Activated gamma-delta T cell treated with Interleukin-2 at 50 U/mL for 16 hours (primary cell): ENCODE data around the gene FA2H.
"Not testable (repeated sequence)": the region's sequence is repeated elsewhere in the genome, so short reads cannot be mapped to it uniquely, and the experiment has no call there.

Experiments used
- DNase-seq: peaks from one replicate; pipeline ENCODE4 v3.0.0-alpha.2; 2020

The FA2H gene

DNA sequence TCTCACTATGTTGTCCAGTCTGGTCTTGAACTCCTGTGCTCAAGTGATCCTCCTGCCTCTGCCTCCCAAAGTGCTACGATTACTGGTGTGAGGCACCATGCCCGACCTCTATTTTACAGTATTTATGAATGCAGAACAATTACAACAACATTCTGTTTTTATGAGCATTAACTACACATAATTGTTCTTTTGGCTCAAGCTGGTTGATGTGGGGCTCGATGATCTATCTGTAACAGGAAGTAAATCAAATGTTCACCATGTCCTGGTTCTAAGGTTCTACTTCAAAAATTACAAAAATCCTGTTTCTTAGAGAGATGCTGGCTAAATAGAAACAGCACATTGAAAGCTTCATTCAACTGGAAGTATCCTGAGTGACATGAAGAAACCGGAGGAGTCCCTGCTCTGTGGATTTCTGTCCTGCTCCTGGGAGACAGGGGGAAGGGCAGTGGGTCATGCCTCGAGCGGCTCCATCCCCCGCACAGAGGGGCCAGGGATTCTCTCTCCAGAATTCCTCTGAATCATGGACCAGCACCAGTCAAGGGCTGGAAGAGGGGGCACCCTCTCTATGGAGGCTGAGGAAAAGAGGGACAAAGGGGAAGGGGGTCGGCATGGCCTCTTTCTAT, 31.5 kb downstream of the FA2H start:
- no peak for DNase-seq

DNA sequence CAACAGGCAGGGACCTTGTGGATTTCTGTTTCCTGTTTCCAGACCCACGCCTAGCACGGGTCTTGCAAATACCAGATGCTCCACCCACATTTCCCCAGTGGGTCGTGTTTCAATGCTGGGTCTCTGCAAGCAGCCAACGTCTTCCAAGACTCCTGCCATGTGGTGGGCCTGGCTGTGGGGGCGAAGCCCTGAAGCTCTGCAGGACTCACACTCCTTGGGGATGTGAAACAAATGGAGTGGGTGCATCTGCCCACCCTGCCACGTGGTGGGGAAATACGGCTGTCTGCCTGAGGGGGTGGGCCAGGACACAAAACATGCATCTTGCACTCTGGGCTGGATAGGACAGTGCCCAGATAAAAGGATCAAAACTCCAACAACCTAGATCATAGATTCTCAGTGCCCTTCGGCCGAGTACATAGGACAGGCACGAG, 32.6 kb downstream of the FA2H start:
- no peak for DNase-seq

GRCh38 chr16:74740795-74741304, 33.8 kb downstream of the FA2H start:
- no peak for DNase-seq

DNA sequence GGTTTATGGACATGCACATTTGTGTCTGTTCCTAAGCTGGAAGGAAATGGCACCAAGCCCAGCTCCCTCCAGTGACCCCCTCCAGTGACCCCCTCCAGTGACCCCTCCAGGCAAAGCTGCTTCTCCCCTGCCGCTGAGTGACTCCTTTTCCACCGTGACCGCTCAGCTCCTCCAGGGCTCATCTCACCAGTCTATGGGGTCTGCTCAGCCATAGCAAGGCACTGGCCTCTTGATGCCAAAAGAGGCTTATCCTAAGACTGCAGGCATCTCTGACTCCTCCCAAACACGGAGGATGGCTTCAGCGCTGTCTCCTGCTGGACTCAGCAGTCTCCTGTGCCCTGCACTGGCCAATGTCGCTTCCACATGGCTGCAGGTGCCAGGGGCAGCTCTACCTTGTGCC, 35.3 kb downstream of the FA2H start:
- no peak for DNase-seq

GRCh38 chr16:74738816-74739215, 35.8 kb downstream of the FA2H start:
- no peak for DNase-seq

DNA sequence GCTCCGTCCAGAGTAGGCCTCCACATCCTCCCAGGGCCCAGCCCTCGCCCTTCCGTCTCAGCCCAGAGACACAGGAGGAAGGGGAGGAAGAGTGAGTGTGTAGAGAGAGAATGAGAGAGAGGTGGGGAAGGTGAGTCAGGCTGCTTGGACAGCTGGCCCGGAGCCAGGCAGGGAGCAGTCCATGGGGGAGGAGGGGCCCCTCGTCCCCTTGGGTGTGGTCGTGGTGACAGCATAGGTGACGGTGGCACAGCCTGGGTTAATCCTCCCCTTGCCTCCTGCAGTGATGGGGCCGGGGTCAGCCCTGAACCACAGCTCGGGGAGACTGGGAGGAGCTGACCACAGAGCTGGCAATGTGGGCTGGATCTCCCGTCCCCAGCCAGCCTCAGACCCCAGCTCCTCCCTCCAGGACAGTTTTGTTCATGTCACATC, 36.5 kb downstream of the FA2H start:
- no peak for DNase-seq

- DNase-seq = no peak
Measured at GRCh38 chr16:74737521-74737920, 37.1 kb downstream of the FA2H start.

DNA sequence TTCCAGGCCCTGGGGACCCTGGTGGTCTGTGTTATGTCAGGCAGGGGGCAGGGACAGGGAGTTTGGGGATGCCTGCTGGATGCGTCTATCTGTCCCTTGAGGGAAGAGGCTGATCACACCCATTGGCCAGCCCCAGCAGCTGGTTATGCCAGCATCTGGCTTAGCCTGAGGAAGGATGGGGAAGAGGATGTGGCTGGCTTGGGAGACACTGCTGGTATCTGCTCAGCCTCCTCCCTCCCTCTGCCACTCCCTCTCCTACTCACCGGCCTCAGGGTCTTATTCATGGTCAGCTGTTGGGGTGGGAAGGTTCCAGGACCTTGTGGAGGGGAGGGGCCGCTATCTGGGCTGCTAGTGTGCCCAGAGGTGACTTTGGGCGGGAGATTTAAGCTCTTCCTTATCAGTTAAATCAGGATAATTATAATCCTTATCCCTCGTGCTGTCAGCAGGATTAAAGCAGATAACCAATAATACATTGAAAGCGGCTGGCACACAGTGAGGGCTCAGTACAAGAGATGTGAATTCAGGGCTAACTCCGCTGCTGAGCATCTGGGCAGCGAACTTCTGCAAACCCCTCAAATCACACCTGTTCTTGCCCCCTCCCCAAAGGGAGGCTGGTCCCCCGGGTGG, 38.0 kb downstream of the FA2H start:
- DNase-seq = no peak

DNA sequence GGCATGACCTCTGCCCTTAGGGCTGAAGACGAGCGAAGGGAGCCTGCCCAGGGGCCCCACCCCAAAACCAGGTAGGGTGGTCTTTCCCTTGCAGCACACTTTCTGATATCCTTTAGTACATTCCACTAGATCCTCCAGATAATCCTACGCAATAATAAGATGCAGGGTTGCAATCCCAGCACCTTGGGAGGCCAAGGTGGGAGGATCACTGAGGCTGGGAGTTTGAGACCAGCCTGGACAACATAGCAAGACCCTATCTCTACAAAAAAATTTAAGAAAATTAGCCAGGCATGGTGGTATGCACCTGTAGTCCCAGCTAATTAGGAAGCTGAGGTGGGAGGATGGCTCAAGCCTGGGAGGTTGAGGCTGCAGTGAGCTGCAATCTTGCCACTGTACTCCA, 39.1 kb downstream of the FA2H start:
- no peak for DNase-seq

GRCh38 chr16:74735162-74735452, 39.5 kb downstream of the FA2H start:
- no peak for DNase-seq

- DNase-seq = no peak
Measured at GRCh38 chr16:74734361-74735161, 40.1 kb downstream of the FA2H start.

DNA sequence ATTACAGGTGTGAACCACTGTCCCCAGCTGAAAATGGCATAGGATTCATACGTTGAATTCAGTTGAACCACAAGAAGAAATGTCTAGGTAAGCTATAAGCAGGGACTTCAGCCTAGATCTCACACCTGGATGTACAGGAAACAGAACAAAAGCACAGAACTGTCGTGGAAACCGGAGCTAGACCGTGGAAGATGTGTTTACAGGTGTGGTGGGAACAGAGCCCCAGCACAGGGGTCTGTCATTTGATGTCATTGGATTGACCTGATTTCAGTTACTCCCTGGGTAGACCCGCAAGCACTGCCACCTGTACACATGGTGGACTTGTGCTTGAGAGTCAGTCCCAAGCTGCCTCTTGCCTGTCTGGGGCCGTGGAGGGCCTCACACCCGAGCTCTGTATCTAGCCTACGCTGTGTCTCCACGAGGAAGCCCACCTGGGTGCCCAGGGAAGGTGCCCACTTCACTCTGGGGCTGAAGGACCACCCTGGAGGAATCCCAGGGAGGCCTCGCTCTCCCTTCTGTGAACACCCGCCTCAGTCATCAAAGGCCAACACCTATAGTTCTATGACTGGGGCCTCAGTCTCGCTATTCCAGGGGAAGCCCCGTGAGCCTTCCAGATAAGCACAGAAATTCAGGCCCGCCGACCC, 41.8 kb downstream of the FA2H start:
- no peak for DNase-seq

DNA sequence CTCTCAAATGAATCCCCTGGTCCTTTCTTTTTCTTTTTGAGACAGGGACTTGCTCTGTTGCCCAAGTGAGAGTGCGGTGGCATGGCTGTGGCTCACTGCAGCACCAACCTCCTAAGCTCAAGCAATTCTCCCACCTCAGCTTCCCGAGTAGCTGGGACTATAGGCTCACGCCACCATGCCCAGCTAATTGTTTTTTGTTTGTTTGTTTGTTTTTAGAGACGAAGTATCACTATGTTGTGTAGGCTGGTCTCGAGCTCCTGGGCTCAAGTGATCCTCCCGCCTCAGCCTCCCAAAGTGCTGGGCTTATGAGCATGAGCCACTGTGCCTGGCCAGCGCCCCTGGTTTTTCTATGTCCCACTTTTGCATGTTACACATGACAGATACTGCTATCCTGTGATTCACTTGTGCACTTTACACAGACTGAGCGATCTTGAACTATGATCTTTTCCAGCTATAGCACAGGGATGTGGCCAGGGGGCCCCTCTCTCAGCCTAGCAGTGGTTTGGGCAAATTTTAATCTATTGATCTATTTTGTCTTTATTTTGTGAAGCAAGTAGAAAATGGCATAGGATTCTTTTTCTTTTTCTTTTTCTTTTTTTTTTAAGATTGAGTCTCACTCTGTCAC, 42.7 kb downstream of the FA2H start:
- no peak for DNase-seq

- no peak for DNase-seq
Measured at GRCh38 chr16:74729783-74730683, 44.6 kb downstream of the FA2H start.

- no peak for DNase-seq
Measured at GRCh38 chr16:74727903-74728302, 46.7 kb downstream of the FA2H start.

- DNase-seq = no peak
Measured at GRCh38 chr16:74726716-74727115, 47.9 kb downstream of the FA2H start.

- no peak for DNase-seq
Measured at GRCh38 chr16:74725651-74726455, 48.8 kb downstream of the FA2H start.

DNA sequence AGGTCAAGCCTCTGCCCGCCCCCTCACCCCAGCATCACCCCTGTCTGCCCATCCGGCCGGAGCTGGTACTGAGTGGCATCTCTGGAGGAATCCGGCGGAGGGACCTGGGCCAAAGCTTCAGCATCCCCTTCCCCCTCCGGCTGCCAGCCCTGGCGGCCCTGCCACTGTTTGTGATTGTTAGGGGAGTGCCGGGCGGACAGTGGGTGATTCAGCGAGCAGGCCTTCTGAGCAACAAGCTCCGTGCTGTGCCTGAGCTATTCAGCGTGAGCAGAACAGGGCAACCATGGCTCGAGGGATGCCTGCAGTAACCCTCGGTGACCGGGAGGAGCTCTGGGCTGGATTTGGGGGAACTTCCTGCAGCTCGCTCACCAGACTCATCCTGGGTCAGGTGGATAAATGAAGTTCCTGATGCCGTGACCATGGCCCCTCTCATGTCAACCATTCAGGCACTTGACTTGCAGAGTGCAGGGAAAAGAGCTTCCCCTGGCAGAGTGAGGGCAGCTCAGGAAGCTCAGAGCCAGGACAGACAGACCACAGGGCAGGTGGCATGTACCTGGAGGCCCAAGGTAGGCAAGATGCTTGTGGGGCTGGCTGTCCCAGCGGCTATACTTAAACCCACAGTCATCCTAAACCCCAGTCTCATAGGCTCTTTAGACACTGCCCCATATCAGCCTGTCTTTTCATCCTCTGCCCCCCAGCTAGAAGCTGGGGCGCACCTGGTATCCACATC, 49.6 kb downstream of the FA2H start:
- no peak for DNase-seq

GRCh38 chr16:74723256-74723655, 51.4 kb downstream of the FA2H start:
- DNase-seq = no peak

DNA sequence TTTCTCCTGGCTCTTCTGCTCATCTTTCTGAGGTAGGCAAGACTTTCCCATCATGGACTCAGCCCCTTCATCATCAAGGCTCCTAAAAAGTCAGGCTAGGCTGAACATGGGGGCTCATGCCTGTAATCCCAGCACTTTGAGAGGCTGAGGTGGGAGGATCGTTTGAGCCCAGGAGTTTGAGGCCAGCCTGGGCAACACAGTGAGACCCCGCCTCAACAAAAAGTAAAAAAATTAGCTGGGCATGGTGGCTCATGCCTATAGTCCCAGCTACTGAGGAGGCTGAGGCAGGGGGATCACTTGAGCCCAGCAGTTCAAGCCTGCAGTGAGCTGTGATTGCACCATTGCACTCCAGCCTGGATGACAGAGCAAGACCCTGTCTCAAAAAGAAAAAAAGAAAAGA, 52.5 kb downstream of the FA2H start:
- not testable (repeated sequence) for DNase-seq
